DND-41 (cell line): Measurements from ENCODE around the gene CHRNB2.

ENCODE experiments used
- CTCF ChIP-seq: IDR thresholded peaks from 2 replicates; pipeline ENCODE4 v1.5.1; 2012; ENCODE audit warnings: borderline replicate concordance, low read length, moderate library complexity, mild to moderate bottlenecking; ENCODE audit not compliant: poor library complexity, severe bottlenecking; ENCODE audit errors: extremely low read depth
- EZH2 ChIP-seq: IDR thresholded peaks from 3 replicates; pipeline ENCODE4 v1.6.1; 2012; ENCODE audit warnings: borderline replicate concordance, low read depth, mild to moderate bottlenecking, moderate library complexity, low read length, inconsistent platforms; ENCODE audit not compliant: severe bottlenecking

DNA sequence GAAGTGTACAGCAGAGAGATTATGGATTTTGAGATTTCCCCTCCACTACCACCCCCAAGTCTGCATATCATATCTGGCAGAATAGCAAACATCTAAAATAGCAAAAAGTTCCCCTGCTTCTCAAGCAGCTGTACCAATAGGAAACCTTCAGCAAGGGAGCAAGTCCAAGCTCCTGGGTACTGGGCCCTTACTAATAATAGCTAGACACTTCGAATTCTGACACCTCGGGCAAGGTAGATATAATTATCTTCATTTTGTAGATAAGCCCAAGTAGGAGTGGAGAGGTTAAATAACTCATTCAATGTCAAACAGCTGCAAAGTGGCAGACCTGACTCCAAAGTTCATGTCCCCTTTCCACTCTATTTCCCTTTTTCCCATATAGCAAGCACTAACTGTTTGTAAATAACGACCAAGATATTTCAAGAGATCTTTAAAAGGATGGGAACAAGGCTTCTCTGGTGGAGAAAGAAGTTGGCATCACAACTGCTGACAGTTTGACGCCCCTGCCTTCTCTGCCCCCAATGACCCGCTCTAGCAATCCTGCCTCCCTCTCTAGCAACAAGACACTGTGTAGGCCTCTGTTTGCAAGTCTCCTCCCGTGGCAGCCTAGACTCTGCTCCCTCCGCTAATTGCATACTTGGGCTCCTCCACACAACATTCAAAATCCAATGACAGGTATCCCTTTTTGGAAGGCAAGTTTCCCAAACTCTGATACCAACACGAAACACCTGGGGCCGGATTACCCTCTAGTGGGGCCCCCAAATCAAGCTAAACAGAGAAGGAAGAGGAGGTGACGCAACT lies 59.1 kb downstream of the CHRNB2 start:
- TF ChIP-seq CTCF = no peak
- TF ChIP-seq EZH2 = no peak
